Stomach smooth muscle (tissue), 2 donors: Measurements from ENCODE around the gene TRERF1.

Experiments
- H3K27ac ChIP-seq: one replicate; pipeline ENCODE4 v1.7.0; 2013; ENCODE audit warnings: mild to moderate bottlenecking, low read length, inconsistent platforms
- H3K27me3 ChIP-seq, 2 donors: one replicate each; pipeline ENCODE4 v1.7.0; 2013; ENCODE audit warnings: low read length in 2 of 2; ENCODE audit not compliant: insufficient read depth in 2 of 2, control insufficient read depth in 1 of 2
- H3K36me3 ChIP-seq, 2 donors: one replicate each; pipeline ENCODE4 v1.7.0; 2013; ENCODE audit warnings: low read length in 2 of 2; ENCODE audit not compliant: control insufficient read depth in 2 of 2, insufficient read depth in 2 of 2
- H3K4me1 ChIP-seq: one replicate; pipeline ENCODE4 v1.7.0; 2013; ENCODE audit warnings: low read length; ENCODE audit not compliant: control insufficient read depth, insufficient read depth
- H3K4me3 ChIP-seq, 2 donors: one replicate each; pipeline ENCODE4 v1.7.0; 2013; ENCODE audit warnings: low read length in 2 of 2
- H3K9ac ChIP-seq, 2 donors: one replicate each; pipeline ENCODE4 v1.7.0; 2013; ENCODE audit warnings: low read length in 2 of 2, mild to moderate bottlenecking in 1 of 2
- H3K9me3 ChIP-seq, 2 donors: one replicate each; pipeline ENCODE4 v1.7.0; 2013; ENCODE audit warnings: low read length in 2 of 2; ENCODE audit not compliant: control insufficient read depth in 2 of 2
- donor health status: healthy.
- donor health status: Pancreatic carcinoma.

TRERF1 gene

GRCh38 chr6:42366999-42367352, 84.8 kb downstream of the TRERF1 start:
- peaks cover 7% of the 10 kb centered on the region for H3K4me1 ChIP-seq
- H3K9ac ChIP-seq: no peak overlapping the region
- peak overlapping the region; percentile 6 for H3K27ac ChIP-seq
- no peaks in the 10 kb centered on the region for H3K9me3 ChIP-seq
- H3K27me3 ChIP-seq: no peaks in the 10 kb centered on the region
- no peaks in the 10 kb centered on the region for H3K36me3 ChIP-seq
- H3K4me3 ChIP-seq: no peak overlapping the region

DNA sequence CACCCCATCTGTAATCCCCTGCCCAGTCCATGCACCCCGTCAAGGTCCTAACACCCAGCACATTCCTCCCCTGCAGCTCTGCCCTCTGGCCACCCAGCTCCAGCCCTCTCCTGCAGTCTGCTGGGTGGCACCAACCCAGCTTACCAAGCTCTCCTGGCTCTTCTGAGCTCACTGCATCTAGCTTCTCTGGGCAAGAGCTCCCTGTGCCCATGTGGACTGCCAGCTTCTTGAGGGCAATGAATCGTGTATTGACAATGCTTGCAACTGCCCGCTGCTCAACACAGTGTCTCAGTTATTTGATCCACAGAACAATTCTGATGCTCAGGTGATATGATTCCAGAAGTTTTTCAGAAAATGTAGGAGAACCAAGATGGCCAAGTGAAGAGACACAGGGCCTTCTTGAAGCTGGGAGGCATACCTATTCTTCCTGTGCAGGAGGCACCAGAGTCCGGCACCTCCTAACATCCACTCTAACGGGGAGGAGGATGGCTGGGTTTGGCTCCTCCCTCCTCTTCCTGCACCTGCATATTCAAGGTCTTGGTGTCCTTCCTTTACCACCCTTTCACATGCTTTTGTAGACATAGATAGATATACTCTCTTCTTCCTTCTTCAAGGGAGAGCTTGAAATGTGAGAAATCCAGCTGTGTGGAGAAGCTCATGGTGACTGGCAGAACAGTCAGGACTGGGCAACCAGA, 85.6 kb downstream of the TRERF1 start:
- Histone ChIP-seq H3K9ac (no peak overlapping the region), H3K4me3 (no peak overlapping the region), H3K27ac (no peak overlapping the region), H3K4me1 (peaks cover 7% of the 10 kb centered on the region), H3K36me3 (no peaks in the 10 kb centered on the region), H3K9me3 (no peaks in the 10 kb centered on the region), H3K27me3 (no peaks in the 10 kb centered on the region)

DNA sequence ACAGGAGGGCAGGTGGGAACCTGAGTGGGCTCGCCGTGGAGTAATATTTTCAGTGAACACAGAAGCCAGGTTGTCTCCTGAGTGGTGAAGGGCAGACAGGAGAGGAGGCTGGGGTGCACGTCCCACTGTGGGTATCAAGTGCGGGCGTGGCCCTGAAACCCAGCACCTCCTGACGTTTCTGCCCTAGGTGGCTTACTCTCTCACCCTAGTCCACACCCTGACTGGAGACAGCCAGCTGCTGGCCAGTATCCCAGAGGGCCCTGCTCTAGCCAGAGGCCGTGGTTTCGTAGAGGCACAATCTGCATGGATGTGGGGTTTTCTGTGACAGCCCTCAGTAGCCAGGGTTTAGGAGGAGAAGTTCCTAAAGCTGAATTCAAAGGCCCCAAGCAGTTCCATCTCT, 86.7 kb downstream of the TRERF1 start:
- Histone ChIP-seq H3K9me3 (no peaks in the 10 kb centered on the region), H3K4me3 (no peak overlapping the region), H3K36me3 (peaks cover 0 to 2% of the 10 kb centered on the region in 2 donors), H3K4me1 (peaks cover 7% of the 10 kb centered on the region), H3K27me3 (no peaks in the 10 kb centered on the region), H3K9ac (no peak overlapping the region), H3K27ac (no peak overlapping the region)

- Histone ChIP-seq H3K4me3 (no peak overlapping the region), H3K36me3 (peaks cover 0 to 2% of the 10 kb centered on the region in 2 donors), H3K4me1 (peaks cover 7% of the 10 kb centered on the region), H3K9me3 (no peaks in the 10 kb centered on the region), H3K9ac (no peak overlapping the region), H3K27ac (no peak overlapping the region), H3K27me3 (no peaks in the 10 kb centered on the region)
Observed at GRCh38 chr6:42363926-42364849, 87.5 kb downstream of the TRERF1 start.

- Histone ChIP-seq H3K4me1 (no peaks in the 10 kb centered on the region), H3K9ac (no peak overlapping the region), H3K4me3 (no peak overlapping the region), H3K9me3 (no peaks in the 10 kb centered on the region), H3K27me3 (no peaks in the 10 kb centered on the region), H3K36me3 (peaks cover 2% of the 10 kb centered on the region in 2 donors), H3K27ac (no peak overlapping the region)
Observed at GRCh38 chr6:42361036-42361435, 90.7 kb downstream of the TRERF1 start.

GRCh38 chr6:42359021-42359420, 92.7 kb downstream of the TRERF1 start:
- H3K27me3 ChIP-seq: no peaks in the 10 kb centered on the region
- no peaks in the 10 kb centered on the region for H3K9me3 ChIP-seq
- no peak overlapping the region for H3K27ac ChIP-seq
- H3K4me3 ChIP-seq: no peak overlapping the region
- H3K4me1 ChIP-seq: no peaks in the 10 kb centered on the region
- H3K36me3 ChIP-seq: peaks cover 2% of the 10 kb centered on the region in 2 donors
- no peak overlapping the region for H3K9ac ChIP-seq

- no peak overlapping the region for H3K9ac ChIP-seq
- H3K4me1 ChIP-seq: no peaks in the 10 kb centered on the region
- H3K9me3 ChIP-seq: no peaks in the 10 kb centered on the region
- H3K4me3 ChIP-seq: no peak overlapping the region
- H3K36me3 ChIP-seq: peaks cover 0 to 2% of the 10 kb centered on the region in 2 donors
- H3K27me3 ChIP-seq: no peaks in the 10 kb centered on the region
- no peak overlapping the region for H3K27ac ChIP-seq
Observed at GRCh38 chr6:42355416-42355815, 96.3 kb downstream of the TRERF1 start.

- H3K9ac ChIP-seq: no peak overlapping the region
- no peak overlapping the region for H3K4me3 ChIP-seq
- peaks cover 0 to 2% of the 10 kb centered on the region in 2 donors for H3K36me3 ChIP-seq
- H3K9me3 ChIP-seq: no peaks in the 10 kb centered on the region
- H3K4me1 ChIP-seq: no peaks in the 10 kb centered on the region
- H3K27ac ChIP-seq: no peak overlapping the region
- no peaks in the 10 kb centered on the region for H3K27me3 ChIP-seq
Observed at GRCh38 chr6:42354702-42355101, 97.0 kb downstream of the TRERF1 start.

GRCh38 chr6:42352856-42353564, 98.7 kb downstream of the TRERF1 start:
- no peak overlapping the region for H3K9ac ChIP-seq
- no peak overlapping the region for H3K27ac ChIP-seq
- peaks cover 0 to 2% of the 10 kb centered on the region in 2 donors for H3K36me3 ChIP-seq
- no peaks in the 10 kb centered on the region for H3K4me1 ChIP-seq
- no peak overlapping the region for H3K4me3 ChIP-seq
- no peaks in the 10 kb centered on the region for H3K27me3 ChIP-seq
- no peaks in the 10 kb centered on the region for H3K9me3 ChIP-seq

- H3K4me3 ChIP-seq: no peak overlapping the region
- H3K27ac ChIP-seq: no peak overlapping the region
- H3K27me3 ChIP-seq: no peaks in the 10 kb centered on the region
- H3K36me3 ChIP-seq: no peaks in the 10 kb centered on the region
- no peaks in the 10 kb centered on the region for H3K9me3 ChIP-seq
- H3K4me1 ChIP-seq: no peaks in the 10 kb centered on the region
- H3K9ac ChIP-seq: no peak overlapping the region
Observed at GRCh38 chr6:42350911-42351310, 100.8 kb downstream of the TRERF1 start.
